MM.1S (cell line): ENCODE measurements around the gene SLC25A33.

Experiments
- DNase-seq: peaks from one replicate; pipeline ENCODE4 v3.0.0-alpha.2; 2015
- H2AFZ ChIP-seq: fragments of 300-600 bp; sonication (generic); 2 replicates; pipeline ENCODE4 v1.6.0; 2016; ENCODE audit warnings: antibody characterized with exemption, low read length
- H3F3A ChIP-seq: fragments of 300-600 bp; sonication (generic); 2 replicates; pipeline ENCODE4 v1.6.1; 2016; ENCODE audit warnings: mild to moderate bottlenecking, antibody characterized with exemption, low read length, moderate library complexity, mixed read lengths; ENCODE audit not compliant: insufficient read depth
- H3K27ac ChIP-seq: fragments of 300-600 bp; sonication (generic); 2 replicates; pipeline ENCODE4 v1.5.1; 2016; ENCODE audit warnings: mild to moderate bottlenecking, low read length
- H3K27me3 ChIP-seq: fragments of 300-600 bp; sonication (generic); replicated peaks from 2 replicates; pipeline ENCODE4 v1.6.0; 2016; ENCODE audit warnings: low read length; ENCODE audit not compliant: insufficient read depth
- H3K36me3 ChIP-seq: fragments of 300-600 bp; sonication (generic); replicated peaks from 2 replicates; pipeline ENCODE4 v1.6.1; 2016; ENCODE audit warnings: mild to moderate bottlenecking, low read length, mixed read lengths; ENCODE audit not compliant: insufficient read depth
- H3K4me1 ChIP-seq: fragments of 300-600 bp; sonication (generic); 2 replicates; pipeline ENCODE4 v1.6.1; 2016; ENCODE audit warnings: low read length, mixed read lengths
- H3K4me2 ChIP-seq: fragments of 300-600 bp; sonication (generic); 2 replicates; pipeline ENCODE4 v1.6.0; 2016; ENCODE audit warnings: low read depth, low read length
- H3K4me3 ChIP-seq: fragments of 300-600 bp; sonication (generic); 2 replicates; pipeline ENCODE4 v1.5.1; 2016; ENCODE audit warnings: low read length, mixed read lengths
- H3K79me2 ChIP-seq: fragments of 300-600 bp; sonication (generic); 2 replicates; pipeline ENCODE4 v1.6.1; 2016; ENCODE audit warnings: mixed run types, low read length, mixed read lengths
- H3K9ac ChIP-seq: fragments of 300-600 bp; sonication (generic); 2 replicates; pipeline ENCODE4 v1.6.1; 2016; ENCODE audit warnings: low read length, mixed read lengths
- H3K9me2 ChIP-seq: fragments of 300-600 bp; sonication (generic); replicated peaks from 2 replicates; pipeline ENCODE4 v1.6.1; 2016; ENCODE audit warnings: mild to moderate bottlenecking, low read length, mixed read lengths; ENCODE audit not compliant: insufficient read depth
- H3K9me3 ChIP-seq: fragments of 300-600 bp; sonication (generic); replicated peaks from 2 replicates; pipeline ENCODE4 v1.6.1; 2016; ENCODE audit warnings: mild to moderate bottlenecking, low read length, mixed read lengths; ENCODE audit not compliant: insufficient read depth
- H4K20me1 ChIP-seq: fragments of 300-600 bp; sonication (generic); 2 replicates; pipeline ENCODE4 v1.6.1; 2016; ENCODE audit warnings: mild to moderate bottlenecking, low read length, moderate library complexity, mixed read lengths; ENCODE audit not compliant: insufficient read depth
- CTCF ChIP-seq: fragments of 300-600 bp; sonication (generic); IDR thresholded peaks from 2 replicates; pipeline ENCODE4 v1.5.1; 2016; ENCODE audit warnings: antibody characterized with exemption, low read length, mixed read lengths
- EZH2 ChIP-seq: fragments of 300-600 bp; sonication (generic); optimal IDR thresholded peaks from 2 replicates; pipeline ENCODE3; 2017; ENCODE audit warnings: low read depth, mild to moderate bottlenecking, antibody characterized with exemption, low read length, mixed read lengths
- EZH2phosphoT487 ChIP-seq: fragments of 300-600 bp; sonication (generic); IDR thresholded peaks from 2 replicates; pipeline ENCODE4 v1.6.1; 2018; ENCODE audit warnings: antibody characterized with exemption, low read length

The SLC25A33 gene

DNA sequence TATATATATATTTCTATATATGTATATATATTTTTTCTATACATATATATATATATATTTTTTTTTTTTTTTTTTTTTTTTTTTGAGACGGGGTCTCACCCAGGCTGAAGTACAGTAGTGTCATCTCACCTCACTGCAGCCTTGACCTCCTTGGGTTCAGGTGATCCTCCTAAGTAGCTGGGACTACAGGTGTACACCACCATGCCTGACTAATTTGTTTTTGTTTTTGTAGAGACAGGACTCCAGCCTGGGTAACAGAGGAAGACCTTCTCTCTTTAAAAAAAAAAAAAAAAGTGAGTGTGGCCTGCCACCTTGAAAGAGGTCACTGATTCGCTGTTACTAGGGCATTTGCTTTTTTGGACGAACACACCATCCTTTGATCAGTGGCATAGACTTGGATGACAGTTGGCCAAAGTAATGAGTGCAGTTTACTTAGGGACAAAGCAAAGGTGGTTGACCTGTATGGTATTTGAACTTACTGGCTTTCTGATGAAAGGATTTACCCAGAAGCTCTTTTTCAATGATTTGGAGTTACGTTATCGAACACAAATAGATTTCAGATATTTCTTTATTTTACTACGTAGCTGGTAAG lies 10.8 kb downstream of the SLC25A33 start:
- H3K4me1 ChIP-seq, result no peaks in the 10 kb centered on the region
- H4K20me1 ChIP-seq, result no peaks in the 10 kb centered on the region
- no peak for DNase-seq
- H3K36me3 ChIP-seq, result no peaks in the 10 kb centered on the region
- H3K4me3 ChIP-seq, result no peak overlapping the region
- no peaks in the 10 kb centered on the region for H3K27me3 ChIP-seq
- no peaks in the 10 kb centered on the region for H3K9me2 ChIP-seq
- H3F3A ChIP-seq, result no peaks in the 10 kb centered on the region
- TF ChIP-seq CTCF, result no peak
- TF ChIP-seq EZH2phosphoT487, result no peak
- TF ChIP-seq EZH2, result no peak
- no peak overlapping the region for H3K4me2 ChIP-seq
- no peak overlapping the region for H3K9ac ChIP-seq
- no peak overlapping the region for H3K27ac ChIP-seq
- peaks cover 48% of the 10 kb centered on the region for H3K79me2 ChIP-seq
- H2AFZ ChIP-seq, result no peak overlapping the region
- no peaks in the 10 kb centered on the region for H3K9me3 ChIP-seq

DNA sequence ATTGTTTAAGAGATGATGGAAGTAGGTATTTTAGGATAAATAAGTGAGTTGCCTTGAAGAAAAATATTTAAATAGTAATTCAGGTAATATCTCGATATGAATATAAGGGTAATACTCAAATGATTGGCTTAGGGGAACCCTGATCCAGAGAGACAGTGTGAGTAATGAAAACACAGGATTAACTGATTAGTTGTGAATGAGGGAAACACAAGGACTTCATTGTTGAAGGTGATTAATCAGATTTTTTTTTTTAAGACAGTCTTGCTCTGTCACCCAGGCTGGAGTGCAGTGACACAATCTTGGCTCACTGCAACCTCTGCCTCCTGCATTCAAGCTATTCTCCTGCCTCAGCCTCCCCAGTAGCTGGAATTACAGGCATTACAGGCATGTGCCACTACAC lies 12.7 kb downstream of the SLC25A33 start:
- no peak overlapping the region for H3K4me2 ChIP-seq
- no peaks in the 10 kb centered on the region for H3F3A ChIP-seq
- no peak overlapping the region for H3K4me3 ChIP-seq
- no peak overlapping the region for H3K9ac ChIP-seq
- no peaks in the 10 kb centered on the region for H3K4me1 ChIP-seq
- no peaks in the 10 kb centered on the region for H4K20me1 ChIP-seq
- H2AFZ ChIP-seq, result no peak overlapping the region
- H3K27ac ChIP-seq, result no peak overlapping the region
- no peaks in the 10 kb centered on the region for H3K27me3 ChIP-seq
- no peaks in the 10 kb centered on the region for H3K9me3 ChIP-seq
- no peak for DNase-seq
- no peaks in the 10 kb centered on the region for H3K9me2 ChIP-seq
- H3K36me3 ChIP-seq, result no peaks in the 10 kb centered on the region
- H3K79me2 ChIP-seq, result peaks cover 39% of the 10 kb centered on the region
- TF ChIP-seq EZH2phosphoT487 (no peak), CTCF (no peak), EZH2 (no peak)

GRCh38 chr1:9553736-9554144 lies 14.5 kb downstream of the SLC25A33 start:
- Histone ChIP-seq H3K9me3 (no peaks in the 10 kb centered on the region), H3K9ac (no peak overlapping the region), H3K4me2 (no peak overlapping the region), H4K20me1 (no peaks in the 10 kb centered on the region), H3K27ac (no peak overlapping the region), H2AFZ (no peak overlapping the region), H3K4me1 (no peaks in the 10 kb centered on the region), H3K36me3 (no peaks in the 10 kb centered on the region; the same call in 1 of the 2 replicates), H3K4me3 (no peak overlapping the region), H3K27me3 (no peaks in the 10 kb centered on the region), H3F3A (no peaks in the 10 kb centered on the region), H3K79me2 (peaks cover 21% of the 10 kb centered on the region), H3K9me2 (no peaks in the 10 kb centered on the region)
- TF ChIP-seq EZH2phosphoT487 (no peak), EZH2 (no peak), CTCF (no peak)
- no peak for DNase-seq
